Measurements from ENCODE around the gene CASZ1. TPM values are rescaled to one million over a fixed set of nuclear protein-coding genes. Genes with fewer than 3 reads are reported as not detected.

Gene CASZ1
- total and polyA plus RNA-seq, 9 donors: 2.4 to 15.7 (median 4.0) TPM

DNA sequence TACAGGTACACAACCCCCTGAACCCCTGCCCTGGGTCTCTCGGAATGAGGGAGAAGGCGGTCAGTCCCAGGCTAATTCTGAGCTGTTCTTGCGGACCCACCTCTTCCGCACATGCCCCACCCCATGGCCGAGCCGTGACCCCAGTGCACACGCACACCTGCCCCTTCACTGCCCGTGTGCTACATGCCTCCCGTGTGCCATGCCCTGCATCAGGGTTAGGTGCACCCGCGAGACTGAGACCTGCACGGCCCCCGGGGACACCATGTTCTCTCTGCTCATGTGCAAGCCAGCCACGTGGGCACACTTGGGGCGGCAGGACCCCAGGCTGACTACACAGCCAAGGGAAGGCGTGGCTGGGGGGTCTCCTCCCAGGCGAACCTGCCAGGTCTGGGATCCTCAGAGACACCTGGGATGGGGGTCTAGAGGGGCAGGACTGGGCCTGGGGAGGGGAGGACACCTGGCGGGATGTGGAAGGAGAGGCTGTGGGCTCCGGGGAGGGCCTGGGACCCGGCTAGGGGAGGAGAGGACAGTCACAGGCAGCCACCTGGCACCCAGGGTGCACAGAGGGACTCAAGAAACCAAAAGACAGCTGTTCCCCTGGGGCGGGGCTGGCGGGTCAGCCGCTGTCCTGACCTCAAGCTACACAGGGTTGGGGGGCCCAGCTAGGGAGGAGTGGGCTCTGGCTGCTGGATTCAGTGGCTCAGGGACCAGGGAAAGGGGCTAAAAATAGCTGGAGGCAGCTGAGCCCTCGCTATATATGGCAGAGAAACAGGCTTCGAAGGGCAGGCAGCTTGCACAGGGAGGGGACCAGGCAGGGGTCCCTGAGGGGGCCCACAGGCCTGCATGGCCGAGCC, 133.4 kb downstream of the CASZ1 start:
- DNase-seq: no peak
- peak overlapping the region in 1 of 2 donors; percentile 67 for H3K27ac ChIP-seq
- no peak for TF ChIP-seq EP300 (IDR thresholded peaks at IDR 0.05)
- TF ChIP-seq POLR2A (IDR thresholded peaks at IDR 0.05): no peak
- TF ChIP-seq, protein P1, sequence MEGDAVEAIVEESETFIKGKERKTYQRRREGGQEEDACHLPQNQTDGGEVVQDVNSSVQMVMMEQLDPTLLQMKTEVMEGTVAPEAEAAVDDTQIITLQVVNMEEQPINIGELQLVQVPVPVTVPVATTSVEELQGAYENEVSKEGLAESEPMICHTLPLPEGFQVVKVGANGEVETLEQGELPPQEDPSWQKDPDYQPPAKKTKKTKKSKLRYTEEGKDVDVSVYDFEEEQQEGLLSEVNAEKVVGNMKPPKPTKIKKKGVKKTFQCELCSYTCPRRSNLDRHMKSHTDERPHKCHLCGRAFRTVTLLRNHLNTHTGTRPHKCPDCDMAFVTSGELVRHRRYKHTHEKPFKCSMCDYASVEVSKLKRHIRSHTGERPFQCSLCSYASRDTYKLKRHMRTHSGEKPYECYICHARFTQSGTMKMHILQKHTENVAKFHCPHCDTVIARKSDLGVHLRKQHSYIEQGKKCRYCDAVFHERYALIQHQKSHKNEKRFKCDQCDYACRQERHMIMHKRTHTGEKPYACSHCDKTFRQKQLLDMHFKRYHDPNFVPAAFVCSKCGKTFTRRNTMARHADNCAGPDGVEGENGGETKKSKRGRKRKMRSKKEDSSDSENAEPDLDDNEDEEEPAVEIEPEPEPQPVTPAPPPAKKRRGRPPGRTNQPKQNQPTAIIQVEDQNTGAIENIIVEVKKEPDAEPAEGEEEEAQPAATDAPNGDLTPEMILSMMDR (IDR thresholded peaks at IDR 0.05): no peak
- intact Hi-C loops (cut with DNase I): no loop called here
- no peaks in the 10 kb centered on the region for H3K9me3 ChIP-seq
- H3K27me3 ChIP-seq: no peaks in the 10 kb centered on the region
- H3K36me3 ChIP-seq: no peaks in the 10 kb centered on the region
- 46 to 56% (median 52%) methylated on average over 26 of the region's 26 CpGs for WGBS, 3 donors
- H3K4me1 ChIP-seq (ENCODE audit: insufficient read depth): peaks cover 8% of the 10 kb centered on the region
- H3K4me3 ChIP-seq: no peak overlapping the region

DNA sequence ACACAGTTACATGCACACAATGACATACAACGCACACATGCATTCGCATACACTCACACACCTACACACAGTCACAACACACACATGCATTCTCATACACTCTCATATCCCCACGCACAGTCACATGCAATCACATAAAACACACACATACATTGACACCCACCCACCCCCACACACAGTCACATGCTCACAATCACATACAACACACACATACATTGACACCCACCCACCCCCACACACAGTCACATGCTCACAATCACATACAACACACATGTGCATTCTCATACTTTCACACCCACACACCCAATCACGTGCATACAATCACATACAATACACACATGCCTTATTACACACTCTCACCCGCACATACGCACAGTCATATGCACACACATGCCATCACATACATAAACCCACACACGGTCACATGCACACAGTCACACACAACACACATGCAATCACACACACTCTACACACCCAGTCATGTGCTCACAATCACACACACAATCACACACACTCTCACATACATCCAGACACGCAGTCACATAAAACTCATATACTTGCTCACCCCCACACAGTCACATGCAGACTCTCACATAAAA, 134.3 kb downstream of the CASZ1 start:
- no peak for DNase-seq
- TF ChIP-seq, protein P1 (IDR thresholded peaks at IDR 0.05): no peak
- TF ChIP-seq EP300 (IDR thresholded peaks at IDR 0.05): no peak
- no peak for TF ChIP-seq POLR2A (IDR thresholded peaks at IDR 0.05)
- Histone ChIP-seq H3K9me3 (no peaks in the 10 kb centered on the region), H3K4me1 (ENCODE audit: insufficient read depth) (peaks cover 5% of the 10 kb centered on the region), H3K36me3 (no peaks in the 10 kb centered on the region), H3K27ac (no peak overlapping the region), H3K4me3 (no peak overlapping the region), H3K27me3 (no peaks in the 10 kb centered on the region)
- 94 to 96% (median 95%) methylated on average over 8 of the region's 8 CpGs for WGBS, 3 donors
- intact Hi-C loops (cut with DNase I): no loop called here

DNA sequence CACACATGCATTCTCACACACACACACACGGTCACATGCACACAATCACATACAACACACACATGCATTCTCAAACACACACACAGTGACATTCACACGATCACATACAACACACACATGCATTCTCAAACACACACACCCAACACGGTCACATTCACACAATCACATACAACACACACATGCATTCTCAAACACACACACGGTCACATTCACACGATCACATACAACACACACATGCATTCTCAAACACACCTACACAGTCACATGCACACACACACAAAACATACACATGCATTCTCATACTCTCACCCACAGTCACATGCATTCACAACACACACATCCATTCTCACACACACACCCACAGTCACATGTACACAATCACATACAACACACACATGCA, 135.0 kb downstream of the CASZ1 start:
- no peaks in the 10 kb centered on the region for H3K27me3 ChIP-seq
- 90 to 97% (median 93%) methylated on average over 5 of the region's 5 CpGs for WGBS, 3 donors
- H3K9me3 ChIP-seq: no peaks in the 10 kb centered on the region
- H3K4me1 ChIP-seq (ENCODE audit: insufficient read depth): peaks cover 5% of the 10 kb centered on the region
- no peak for TF ChIP-seq EP300 (IDR thresholded peaks at IDR 0.05)
- TF ChIP-seq POLR2A (IDR thresholded peaks at IDR 0.05): no peak
- TF ChIP-seq, protein P1 (IDR thresholded peaks at IDR 0.05): no peak
- intact Hi-C loops (cut with DNase I): no loop called here
- no peaks in the 10 kb centered on the region for H3K36me3 ChIP-seq
- no peak overlapping the region for H3K4me3 ChIP-seq
- DNase-seq: no peak
- H3K27ac ChIP-seq: no peak overlapping the region

DNA sequence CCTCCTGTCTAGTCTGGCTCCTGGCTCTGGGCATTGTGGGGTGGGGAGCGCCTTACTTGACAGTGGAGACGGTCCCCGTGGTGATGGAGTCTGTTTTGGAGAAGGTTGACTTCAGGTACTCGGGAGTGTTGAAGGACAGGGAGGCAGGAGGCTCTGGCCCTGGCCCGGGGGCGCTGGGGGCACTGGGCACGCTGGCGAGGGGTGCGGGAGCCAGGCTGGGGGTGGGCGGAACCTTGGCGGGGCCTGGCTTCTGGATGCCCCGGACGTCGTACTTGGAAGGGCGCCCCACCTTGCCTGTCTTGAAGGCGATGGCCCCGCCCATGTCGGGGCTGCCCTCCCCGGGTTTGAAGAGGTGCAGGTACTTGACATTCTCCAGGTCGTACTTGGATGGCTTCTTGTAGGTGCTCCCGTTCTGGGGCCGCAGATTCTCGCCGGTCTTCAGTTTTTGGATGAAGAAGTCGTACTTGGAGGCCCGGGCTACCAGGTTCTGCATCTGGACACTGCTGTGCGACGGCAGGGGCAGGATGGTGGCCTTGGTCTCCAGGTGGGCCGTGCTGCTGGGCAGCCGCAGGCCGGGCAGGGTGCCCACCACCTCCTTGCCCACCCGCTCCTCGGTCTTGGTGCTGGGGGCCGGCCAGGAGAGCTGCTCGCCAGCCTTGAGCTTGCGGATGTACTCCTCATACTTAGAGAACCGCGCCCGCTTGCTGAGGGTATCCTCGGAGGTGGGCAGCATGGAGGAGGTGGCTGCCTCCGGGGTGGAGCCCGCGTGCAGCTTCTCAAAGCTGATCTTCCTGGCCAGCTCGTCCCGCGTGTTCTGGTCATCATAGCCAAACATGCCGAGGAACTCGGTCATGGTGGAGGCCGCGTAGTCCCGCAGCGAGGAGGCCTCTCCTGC, 136.6 kb downstream of the CASZ1 start:
- 88 to 92% (median 89%) methylated on average over 50 to 52 of the region's 52 CpGs for WGBS, 3 donors
- intact Hi-C loops (cut with DNase I): no loop called here
- H3K9me3 ChIP-seq: no peaks in the 10 kb centered on the region
- H3K4me1 ChIP-seq (ENCODE audit: insufficient read depth): peaks cover 5% of the 10 kb centered on the region
- no peak overlapping the region for H3K4me3 ChIP-seq
- no peaks in the 10 kb centered on the region for H3K27me3 ChIP-seq
- no peaks in the 10 kb centered on the region for H3K36me3 ChIP-seq
- no peak for DNase-seq
- TF ChIP-seq, protein P1 (IDR thresholded peaks at IDR 0.05): no peak
- TF ChIP-seq EP300 (IDR thresholded peaks at IDR 0.05) (no peak), POLR2A (IDR thresholded peaks at IDR 0.05) (no peak)
- no peak overlapping the region for H3K27ac ChIP-seq
